ENCODE data around the gene SCN9A. TPM values are rescaled to one million over a fixed set of nuclear protein-coding genes. Genes with fewer than 3 reads are reported as not detected.

SCN9A gene
- total and polyA plus RNA-seq, 9 of the 15 experiments (the other 6 are each of a cell fraction or from before 2014, with no cell fraction given), result 1.4 to 22.8 (median 7.1) TPM

GRCh38 chr2:166338831-166339339 lies 36.9 kb downstream of the SCN9A start (continued):
- TF ChIP-seq ZBTB40 (IDR thresholded peaks at IDR 0.05), result no peak
- no peak for TF ChIP-seq ZBTB40 (CRISPR knock-in tag; IDR thresholded peaks at IDR 0.05)
- TF ChIP-seq ZKSCAN3 (CRISPR knock-in tag; IDR thresholded peaks at IDR 0.05), result no peak
- TF ChIP-seq ATF1 (CRISPR knock-in tag; IDR thresholded peaks at IDR 0.05), result no peak
- TF ChIP-seq ATF1 (tag; IDR thresholded peaks at IDR 0.05), result no peak
